Measurements from ENCODE around the gene SLC12A7.

GRCh38 chr5:1066676-1067075 lies 45.2 kb downstream of the SLC12A7 start:
- TF ChIP-seq POLR2A (IDR thresholded peaks at IDR 0.05; ENCODE audit: low read length), result no peak
- TF ChIP-seq GATA1 (IDR thresholded peaks at IDR 0.05; ENCODE audit: low read depth, low read length), result no peak
